ENCODE measurements around the gene FNDC3B.

Gene FNDC3B

GRCh38 chr3:172293093-172293492, 253.7 kb downstream of the FNDC3B start:
- DNase-seq (ENCODE audit: low read depth): no peak
- TF ChIP-seq CTCF (IDR thresholded peaks at IDR 0.05; ENCODE audit: insufficient read depth, low read depth, low read length, missing control alignments): no peak
- H3K4me3 ChIP-seq (ENCODE audit: low read depth, low read length): no peak overlapping the region

GRCh38 chr3:172294223-172294806, 254.9 kb downstream of the FNDC3B start:
- TF ChIP-seq CTCF (IDR thresholded peaks at IDR 0.05; ENCODE audit: insufficient read depth, low read depth, low read length, missing control alignments): no peak
- no peak overlapping the region for H3K4me3 ChIP-seq (ENCODE audit: low read depth, low read length)
- no peak for DNase-seq (ENCODE audit: low read depth)

GRCh38 chr3:172296248-172296974, 257.0 kb downstream of the FNDC3B start:
- no peak for DNase-seq (ENCODE audit: low read depth)
- no peak overlapping the region for H3K4me3 ChIP-seq (ENCODE audit: low read depth, low read length)
- TF ChIP-seq CTCF (IDR thresholded peaks at IDR 0.05; ENCODE audit: insufficient read depth, low read depth, low read length, missing control alignments): no peak

- no peak for TF ChIP-seq CTCF (IDR thresholded peaks at IDR 0.05; ENCODE audit: insufficient read depth, low read depth, low read length, missing control alignments)
- H3K4me3 ChIP-seq (ENCODE audit: low read depth, low read length): no peak overlapping the region
- DNase-seq (ENCODE audit: low read depth): no peak
These were observed 257.6 kb downstream of the FNDC3B start for GRCh38 chr3:172296975-172297332.

GRCh38 chr3:172298247-172298646, 258.9 kb downstream of the FNDC3B start:
- DNase-seq (ENCODE audit: low read depth): no peak
- TF ChIP-seq CTCF (IDR thresholded peaks at IDR 0.05; ENCODE audit: insufficient read depth, low read depth, low read length, missing control alignments): no peak
- H3K4me3 ChIP-seq (ENCODE audit: low read depth, low read length): no peak overlapping the region

GRCh38 chr3:172300187-172300586, 260.8 kb downstream of the FNDC3B start:
- no peak for DNase-seq (ENCODE audit: low read depth)
- no peak for TF ChIP-seq CTCF (IDR thresholded peaks at IDR 0.05; ENCODE audit: insufficient read depth, low read depth, low read length, missing control alignments)
- no peak overlapping the region for H3K4me3 ChIP-seq (ENCODE audit: low read depth, low read length)

- H3K4me3 ChIP-seq (ENCODE audit: low read depth, low read length): no peak overlapping the region
- no peak for TF ChIP-seq CTCF (IDR thresholded peaks at IDR 0.05; ENCODE audit: insufficient read depth, low read depth, low read length, missing control alignments)
- DNase-seq (ENCODE audit: low read depth): no peak
These were observed 261.5 kb downstream of the FNDC3B start for GRCh38 chr3:172300862-172301261.
